K562 (cell line): ENCODE results near the gene MYBPHL. TPM values are rescaled to one million over a fixed set of nuclear protein-coding genes. Genes with fewer than 3 reads are reported as not detected.

Experiments used
- ARID2 ChIP-seq: fragments of 450-650 bp; IDR thresholded peaks from 2 replicates; pipeline ENCODE4 v1.6.1; 2017; ENCODE audit warnings: antibody characterized with exemption, mild to moderate bottlenecking
- ATF1 ChIP-seq, 2 experiments: fragments of 450-650 bp in 1 of 2; IDR thresholded peaks; 2 replicates each; pipeline ENCODE4 v1.6.1; 2016; ENCODE audit warnings: missing compliant biosample characterization in 1 of 2, missing genetic modification characterization in 1 of 2
- CBFA2T3 ChIP-seq: fragments of 450-650 bp; IDR thresholded peaks from 2 replicates; pipeline ENCODE4 v1.6.1; 2017
- CXXC5 ChIP-seq: fragments of 250-450 bp; sonication (Bioruptor Pico); IDR thresholded peaks from 2 replicates; pipeline ENCODE4 v1.8.0; 2022; ENCODE audit warnings: inconsistent platforms, mild to moderate bottlenecking, moderate library complexity
- GTF2E2 ChIP-seq: fragments of 200-800 bp; sonication (Bioruptor generic); IDR thresholded peaks from 2 replicates; pipeline ENCODE4 v1.6.1; 2016; ENCODE audit warnings: missing genetic modification characterization, missing compliant biosample characterization
- HDAC2 ChIP-seq: fragments of 450-650 bp; IDR thresholded peaks from 2 replicates; pipeline ENCODE4 v1.6.1; 2016; ENCODE audit warnings: mild to moderate bottlenecking
- NR2F6 ChIP-seq: fragments of 450-650 bp; formaldehyde crosslinking; IDR thresholded peaks from 2 replicates; pipeline ENCODE4 v1.4.0; 2020; ENCODE audit warnings: mild to moderate bottlenecking
- PBX2 ChIP-seq, 2 experiments: IDR thresholded peaks in 1 of 2; conservative IDR thresholded peaks in 1 of 2; 2 replicates each; pipeline ENCODE4 v1.6.1; 2016; ENCODE audit warnings: low read depth in 2 of 2, mild to moderate bottlenecking in 1 of 2, missing compliant biosample characterization in 1 of 2, missing genetic modification characterization in 1 of 2, moderate library complexity in 1 of 2
- REST ChIP-seq, 2 experiments: fragments of 450-650 bp; formaldehyde crosslinking in 1 of 2; IDR thresholded peaks; 2 replicates each; pipeline versions ENCODE4 v1.4.0 to v1.6.1; 2014 to 2020; ENCODE audit warnings: mild to moderate bottlenecking in 2 of 2, borderline replicate concordance in 1 of 2, low read depth in 1 of 2
- SIN3B ChIP-seq: fragments of 450-650 bp; IDR thresholded peaks from 2 replicates; pipeline ENCODE4 v1.6.1; 2017; ENCODE audit warnings: low read depth, mild to moderate bottlenecking, moderate library complexity
- SMARCA4 ChIP-seq: fragments of 450-650 bp; IDR thresholded peaks from 2 replicates; pipeline ENCODE4 v1.6.1; 2016
- TARDBP ChIP-seq: fragments of 450-650 bp; IDR thresholded peaks from 2 replicates; pipeline ENCODE4 v1.6.1; 2016
- polyA plus RNA-seq, 8 experiments: library from polyadenylated mRNA; depleted of rRNA in 4 of 8; stranded (reverse) in 5 of 8; unstranded in 3 of 8; fragments of >200 nt; fragmentation: Nextera tagmentation in 2 of 8; fragmentation: Illumina TruSeq in 1 of 8; extraction: Ambion mirVana in 2 of 8; extraction: Trizol in 1 of 8; gene quantifications; 2 replicates each; pipeline versions ENCODE4 v1.2.1 to v1.2.3, GENCODE V29; 2011 to 2014; ENCODE audit warnings: inconsistent platforms in 1 of 8, missing spikeins in 1 of 8
- total RNA-seq, 7 experiments: library from RNA; depleted of rRNA in 6 of 7; stranded (reverse); fragments of >200 nt in 6 of 7; fragmentation: Illumina TruSeq in 2 of 7; extraction: Trizol in 2 of 7; gene quantifications; 2 replicates each; pipeline versions ENCODE4 v1.2.1 to v1.2.3, GENCODE V29; 2011 to 2021; ENCODE audit warnings: low replicate concordance in 1 of 7
- TF ChIP-seq, protein P1 (sequence below), 2 experiments: fragments of 450-650 bp in 1 of 2; sonication (generic) in 1 of 2; formaldehyde crosslinking in 1 of 2; IDR thresholded peaks in 1 of 2; conservative IDR thresholded peaks in 1 of 2; 2 replicates each; pipeline versions ENCODE4 v1.6.1 to v1.8.1; 2016 to 2023; ENCODE audit warnings: mild to moderate bottlenecking in 2 of 2, moderate library complexity in 2 of 2, inconsistent platforms in 1 of 2, missing genetic modification reagents in 1 of 2
- TF ChIP-seq, protein P2 (sequence below), 2 experiments: IDR thresholded peaks; 2 replicates each; pipeline ENCODE4 v1.6.1; 2011; ENCODE audit warnings: borderline replicate concordance in 1 of 2, control low read depth in 1 of 2, low read depth in 1 of 2, low read length in 1 of 2, mild to moderate bottlenecking in 1 of 2, mixed read lengths in 1 of 2, moderate library complexity in 1 of 2; ENCODE audit not compliant: insufficient read depth in 1 of 2, insufficient read length in 1 of 2, poor library complexity in 1 of 2, severe bottlenecking in 1 of 2; ENCODE audit errors: extremely low read depth in 1 of 2

The MYBPHL gene
- total and polyA plus RNA-seq, 9 of the 15 experiments (the other 6 are each of a cell fraction or from before 2014, with no cell fraction given) = 0.20 to 1.9 (median 0.33) TPM

GRCh38 chr1:109254621-109255096 lies 52.2 kb downstream of the MYBPHL start (continued):
- TF ChIP-seq, protein P1, sequence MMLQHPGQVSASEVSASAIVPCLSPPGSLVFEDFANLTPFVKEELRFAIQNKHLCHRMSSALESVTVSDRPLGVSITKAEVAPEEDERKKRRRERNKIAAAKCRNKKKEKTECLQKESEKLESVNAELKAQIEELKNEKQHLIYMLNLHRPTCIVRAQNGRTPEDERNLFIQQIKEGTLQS (IDR thresholded peaks at IDR 0.05) = no peak
- TF ChIP-seq, protein P1 (CRISPR knock-in tag; conservative IDR thresholded peaks at IDR 0.05) = no peak
- TF ChIP-seq ARID2 (peak; percentile 66; the same call in 1 of the 2 replicates), PBX2 (CRISPR knock-in tag; IDR thresholded peaks at IDR 0.05; ENCODE audit: low read depth) (no peak), PBX2 (tag; conservative IDR thresholded peaks at IDR 0.05; ENCODE audit: low read depth) (no peak), CXXC5 (CRISPR knock-in tag) (peak; percentile 17), REST (IDR thresholded peaks at IDR 0.05; ENCODE audit: borderline replicate concordance) (peak; percentile 58), REST (CRISPR knock-in tag; IDR thresholded peaks at IDR 0.05; ENCODE audit: low read depth) (peak; percentile 59; the same call in 1 of the 2 replicates), SMARCA4 (peak; percentile 47; the same call in 1 of the 2 replicates), CBFA2T3 (peak; percentile 1; the same call in 1 of the 2 replicates), SIN3B (no peak), TARDBP (no peak), GTF2E2 (tag) (no peak), HDAC2 (peak; percentile 75), NR2F6 (CRISPR knock-in tag) (no peak), ATF1 (CRISPR knock-in tag; IDR thresholded peaks at IDR 0.05) (no peak), ATF1 (tag; IDR thresholded peaks at IDR 0.05) (no peak)
- TF ChIP-seq, protein P2, sequence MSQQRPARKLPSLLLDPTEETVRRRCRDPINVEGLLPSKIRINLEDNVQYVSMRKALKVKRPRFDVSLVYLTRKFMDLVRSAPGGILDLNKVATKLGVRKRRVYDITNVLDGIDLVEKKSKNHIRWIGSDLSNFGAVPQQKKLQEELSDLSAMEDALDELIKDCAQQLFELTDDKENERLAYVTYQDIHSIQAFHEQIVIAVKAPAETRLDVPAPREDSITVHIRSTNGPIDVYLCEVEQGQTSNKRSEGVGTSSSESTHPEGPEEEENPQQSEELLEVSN (IDR thresholded peaks at IDR 0.05; ENCODE audit: borderline replicate concordance in 1 of 2, extremely low read depth in 1 of 2, insufficient read depth in 1 of 2, insufficient read length in 1 of 2, low read depth in 1 of 2, low read length in 1 of 2, poor library complexity in 1 of 2, severe bottlenecking in 1 of 2) = peak in 1 of 2 experiments; percentile 9
